GM21786 (cell line): ENCODE data around the gene PLEKHG4.

Source experiments
- ATAC-seq: cut with Tn5 transposase; IDR thresholded peaks from one replicate; pipeline ENCODE4 v1.9.1; 2021; ENCODE audit not compliant: unreplicated experiment

Gene PLEKHG4

GRCh38 chr16:67245674-67246080 lies 33.7 kb upstream of the PLEKHG4 start:
- ATAC-seq = no peak

DNA sequence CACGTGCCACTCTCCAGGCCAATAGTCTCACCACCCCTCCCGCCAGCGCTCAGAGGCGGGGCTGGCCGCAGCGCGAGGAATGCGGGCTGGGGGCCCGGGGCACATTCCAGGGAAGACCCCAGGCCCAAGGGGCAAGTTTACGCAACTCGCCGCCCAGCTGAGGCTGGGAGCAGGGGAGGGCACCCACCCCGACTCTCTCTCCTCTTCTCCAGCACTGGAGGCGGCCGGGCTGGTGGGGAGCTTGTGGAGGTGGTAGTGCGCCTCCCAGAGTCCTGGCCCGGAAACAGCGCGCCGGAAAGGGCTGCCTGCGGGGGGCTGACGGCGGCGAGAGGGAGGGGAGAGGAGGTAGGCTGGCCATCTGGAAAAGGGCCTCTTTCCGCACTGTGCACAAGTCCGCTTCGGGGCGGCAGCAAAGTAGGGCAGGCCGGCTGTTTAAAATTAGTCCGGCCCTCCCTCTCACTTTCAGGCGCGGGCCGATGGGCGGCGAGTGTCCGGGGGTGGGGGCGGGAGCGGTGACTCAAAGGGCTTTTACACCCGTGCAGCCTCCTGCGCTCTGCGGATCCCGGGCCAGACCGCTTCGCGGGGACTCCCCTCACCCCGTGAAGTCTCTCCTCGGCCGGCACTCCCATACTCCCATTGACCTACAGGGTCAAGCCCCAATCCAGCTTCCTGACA lies 33.1 kb upstream of the PLEKHG4 start:
- no peak for ATAC-seq

DNA sequence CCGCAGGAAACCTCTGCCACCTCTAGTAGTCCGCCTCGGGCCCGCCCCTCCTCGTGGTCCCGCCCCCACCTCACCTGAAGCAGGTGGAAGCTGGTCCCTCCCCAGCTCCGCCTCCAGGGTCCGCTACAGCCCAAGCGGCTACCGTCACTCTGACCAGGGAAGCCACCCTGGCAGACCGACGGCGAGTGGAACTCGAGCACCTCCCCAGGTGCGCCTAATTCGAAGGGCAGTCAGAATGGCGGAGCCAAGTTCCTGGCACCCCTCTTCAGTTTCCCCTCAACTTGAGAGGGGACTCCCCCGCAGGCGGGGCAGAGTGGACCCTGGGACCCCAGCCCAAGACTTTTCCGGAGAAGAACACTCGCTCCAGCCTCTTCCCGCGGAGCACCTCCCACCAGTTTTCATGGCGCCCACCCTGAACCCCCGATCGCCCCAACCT lies 32.6 kb upstream of the PLEKHG4 start:
- no peak for ATAC-seq

DNA sequence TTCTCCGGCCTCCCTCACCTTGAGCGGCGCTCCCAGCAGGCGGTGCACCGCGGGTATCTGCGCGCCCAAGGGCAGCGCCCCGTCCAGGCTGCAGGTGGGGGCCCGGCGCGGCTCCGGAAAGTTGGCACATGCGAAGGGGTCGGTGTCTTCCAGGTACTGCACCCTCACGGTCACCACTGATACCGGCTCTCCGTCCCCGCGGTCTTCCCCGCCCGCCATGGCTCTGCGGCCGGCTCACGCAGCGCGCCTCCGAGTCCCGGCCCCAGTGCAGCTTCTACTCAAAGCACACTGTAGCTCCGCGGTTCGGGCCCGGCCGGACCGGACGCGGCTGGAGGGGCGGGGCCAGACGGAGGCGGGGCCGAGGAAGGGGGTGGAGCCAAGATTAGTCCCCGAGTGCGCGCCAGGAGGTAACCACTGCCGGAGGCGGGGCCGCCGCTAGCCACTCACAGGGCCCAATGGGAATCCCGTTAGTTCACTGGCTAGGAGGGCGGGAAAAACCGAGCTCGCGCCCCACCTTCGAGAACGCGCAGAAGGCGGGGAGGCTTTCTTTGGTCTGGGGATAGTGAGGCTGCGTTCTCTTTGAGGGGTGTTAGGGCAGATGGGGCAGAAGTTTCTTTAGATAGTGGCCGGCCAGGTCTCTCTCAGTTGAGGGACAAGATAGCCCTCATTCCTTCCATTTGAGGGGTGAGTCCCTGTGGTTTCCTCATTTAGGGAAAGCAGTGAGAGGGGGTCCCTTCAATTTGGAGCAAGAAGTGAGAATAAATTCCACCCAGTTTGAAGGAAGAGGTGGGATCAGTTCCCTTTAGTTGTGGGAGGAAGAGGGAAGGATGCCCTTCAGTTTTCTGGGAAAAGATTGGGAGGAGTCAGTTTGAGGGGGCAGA lies 31.9 kb upstream of the PLEKHG4 start, which contains the start of gene FHOD1:
Gene FHOD1, minus strand, starts transcription at position 290 of the 881 bp plus-strand sequence. Its CDS starts 71 bp downstream, at position 219.
- ATAC-seq = peak; percentile 35

DNA sequence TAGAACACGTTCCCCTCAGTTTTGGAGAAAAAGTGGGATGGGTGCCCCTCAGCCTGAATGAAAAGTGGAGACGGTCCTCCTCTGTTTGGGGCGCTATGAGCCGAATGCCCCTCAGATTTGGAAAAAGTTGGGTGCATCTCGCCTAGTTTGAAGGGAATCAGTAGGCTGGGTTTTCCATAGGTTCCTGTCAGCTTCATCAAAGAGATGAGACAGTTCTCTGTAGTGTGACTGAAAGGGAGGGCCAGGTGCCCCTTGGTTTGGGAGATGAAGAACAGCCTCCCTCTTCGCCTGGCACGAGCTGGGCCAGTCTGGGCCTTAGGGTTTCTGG lies 31.3 kb upstream of the PLEKHG4 start:
- ATAC-seq = no peak

- no peak for ATAC-seq
Observed at GRCh38 chr16:67248401-67249177, 30.7 kb upstream of the PLEKHG4 start, which contains the start of gene SLC9A5. TSS of gene SLC9A5 (plus strand) at chr16:67248979. CDS start at chr16:67249015, 36 bp downstream.

- no peak for ATAC-seq
Observed at GRCh38 chr16:67249178-67250044, 29.9 kb upstream of the PLEKHG4 start.

DNA sequence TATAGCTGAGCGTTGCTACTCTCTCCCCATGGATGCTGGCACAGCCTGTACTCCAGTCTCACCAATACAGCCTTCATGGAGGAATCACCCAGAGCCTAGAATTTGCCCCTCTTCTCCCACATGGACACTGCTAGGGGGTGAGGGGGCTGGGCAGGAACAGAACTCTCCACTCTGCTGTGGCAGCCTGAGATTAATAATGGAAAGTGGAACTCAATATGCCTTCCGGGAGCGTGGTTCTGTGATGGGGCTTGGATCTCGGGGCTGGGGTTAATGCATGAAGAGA lies 29.3 kb upstream of the PLEKHG4 start:
- ATAC-seq = no peak

DNA sequence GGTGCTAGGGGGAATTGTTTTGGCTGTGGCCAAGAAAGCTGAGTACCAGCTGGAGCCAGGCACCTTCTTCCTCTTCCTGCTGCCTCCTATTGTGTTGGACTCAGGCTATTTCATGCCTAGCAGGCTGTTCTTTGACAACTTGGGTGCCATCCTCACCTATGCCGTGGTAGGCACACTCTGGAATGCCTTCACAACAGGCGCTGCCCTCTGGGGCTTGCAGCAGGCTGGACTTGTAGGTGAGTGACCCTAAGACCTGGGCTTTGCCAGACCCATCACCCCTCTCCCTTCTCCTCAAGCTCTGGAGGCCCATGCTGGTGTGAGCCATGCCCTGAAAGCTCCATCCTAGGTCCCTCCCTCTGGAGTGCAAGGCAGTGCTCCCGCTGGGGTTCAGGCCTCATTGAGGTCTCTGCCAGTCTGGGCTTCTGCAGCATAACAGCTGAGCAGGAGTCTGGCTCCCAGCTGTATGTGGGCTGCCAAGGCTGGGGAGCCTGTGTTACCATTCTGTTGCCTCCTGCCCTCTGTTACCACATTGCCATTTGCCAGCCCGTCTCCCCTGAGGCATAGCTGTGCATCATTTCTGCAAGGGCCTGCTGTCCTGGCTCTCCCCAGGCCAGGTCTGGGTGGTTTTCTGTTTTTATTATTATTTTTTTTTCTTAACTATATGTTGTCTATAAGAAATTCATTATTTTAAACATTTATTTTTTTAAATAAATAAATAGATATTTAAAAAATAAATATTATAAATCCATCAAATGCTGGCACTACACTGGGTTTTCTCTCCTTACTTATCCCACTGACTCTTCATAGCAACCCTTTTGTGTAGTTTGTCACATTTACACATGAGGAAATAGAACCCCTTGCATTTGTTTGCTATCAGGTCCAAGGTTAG lies 26.5 kb upstream of the PLEKHG4 start:
- ATAC-seq = no peak

DNA sequence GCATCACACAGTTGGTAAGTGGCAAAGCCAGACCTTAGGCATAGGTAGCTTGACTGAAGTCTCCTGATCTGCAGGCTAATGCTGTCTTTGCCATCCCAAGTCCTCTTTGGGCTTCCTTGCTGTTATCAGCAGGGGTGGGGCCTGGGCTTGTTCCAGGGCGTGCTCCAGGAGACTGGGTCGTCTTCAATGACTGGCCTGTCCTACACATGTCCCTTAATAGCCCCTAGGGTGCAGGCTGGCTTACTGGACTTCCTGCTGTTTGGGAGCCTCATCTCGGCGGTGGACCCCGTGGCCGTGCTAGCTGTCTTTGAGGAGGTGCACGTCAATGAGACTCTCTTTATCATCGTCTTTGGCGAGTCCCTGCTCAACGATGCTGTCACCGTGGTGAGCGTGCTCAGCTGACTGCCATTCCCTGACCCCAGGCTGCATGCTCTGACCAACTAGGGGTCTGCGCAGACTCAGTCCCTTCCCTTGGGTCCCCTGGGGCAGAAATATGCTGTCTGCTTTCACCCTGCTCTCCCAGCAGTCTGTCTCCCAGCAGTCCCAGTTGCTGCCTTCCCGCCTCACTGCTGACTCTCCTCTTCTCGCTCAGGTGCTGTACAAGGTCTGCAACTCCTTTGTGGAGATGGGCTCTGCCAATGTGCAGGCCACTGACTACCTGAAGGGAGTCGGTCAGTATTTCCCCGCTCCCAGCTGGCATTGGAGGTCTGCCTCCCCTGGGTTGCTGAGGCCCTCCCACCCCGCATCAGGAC lies 24.4 kb upstream of the PLEKHG4 start:
- ATAC-seq = no peak

- ATAC-seq = no peak
Observed at GRCh38 chr16:67255553-67256221, 23.6 kb upstream of the PLEKHG4 start.

GRCh38 chr16:67256701-67257230 lies 22.6 kb upstream of the PLEKHG4 start:
- ATAC-seq = no peak

DNA sequence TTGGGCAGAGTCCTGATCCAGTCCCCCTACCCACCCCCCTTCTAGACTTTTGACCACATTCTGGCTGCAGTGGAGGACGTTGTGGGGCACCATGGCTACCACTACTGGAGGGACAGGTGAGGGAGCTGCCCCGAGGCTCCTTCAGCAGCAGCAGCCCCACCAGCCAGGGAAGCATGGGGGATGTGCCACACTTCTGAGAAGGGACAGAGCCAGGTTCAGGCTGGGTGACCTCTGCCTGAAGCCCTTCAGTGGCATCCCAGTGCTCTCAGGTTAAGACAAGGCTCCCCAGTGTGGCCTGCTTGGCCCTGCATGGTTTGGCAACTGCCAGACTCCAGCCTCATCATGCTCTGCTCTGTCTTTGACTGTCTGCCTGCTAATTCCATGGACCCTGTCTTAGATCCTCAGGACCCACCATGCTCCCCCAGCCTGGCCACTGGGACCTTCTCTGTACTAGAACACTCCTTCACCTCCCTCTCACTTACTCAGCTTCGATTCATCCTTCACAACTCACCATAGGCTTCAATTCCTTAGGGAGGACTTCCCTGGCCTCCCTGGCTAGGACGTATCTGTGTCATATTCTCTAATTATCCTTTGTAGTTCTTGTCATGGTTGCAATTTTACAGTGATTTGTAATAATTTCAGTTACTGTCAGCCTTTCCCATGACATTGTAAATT lies 21.7 kb upstream of the PLEKHG4 start:
- no peak for ATAC-seq

DNA sequence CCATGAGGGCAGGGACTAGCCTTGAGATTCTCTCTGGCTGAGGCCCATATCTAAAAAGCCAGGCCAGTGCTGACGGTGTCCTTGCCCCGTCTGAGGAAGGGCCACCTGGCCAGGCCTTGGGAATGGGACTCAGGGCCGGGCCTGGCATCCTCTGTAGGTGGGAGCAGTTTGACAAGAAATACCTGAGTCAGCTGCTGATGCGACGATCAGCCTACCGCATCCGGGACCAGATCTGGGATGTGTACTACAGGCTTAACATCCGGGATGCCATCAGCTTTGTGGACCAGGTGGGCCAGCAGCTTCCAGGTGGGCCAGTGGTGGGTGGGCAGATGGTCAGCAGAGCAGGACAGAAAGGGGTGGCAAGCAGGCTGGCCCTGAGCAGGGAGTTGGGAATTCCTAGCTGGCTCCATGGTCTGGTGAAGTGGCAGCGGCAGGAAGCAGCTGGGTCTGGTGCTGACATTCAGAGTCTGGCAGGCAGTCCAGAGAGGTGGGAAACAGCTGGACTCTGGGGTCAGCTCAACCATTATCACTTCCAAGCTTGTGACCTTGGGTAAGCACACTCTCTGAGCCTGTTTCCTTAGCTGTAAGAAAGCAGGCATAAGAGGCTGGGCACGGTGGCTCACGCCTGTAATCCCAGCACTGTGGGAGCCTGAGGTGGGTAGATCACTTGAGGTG lies 21.0 kb upstream of the PLEKHG4 start:
- no peak for ATAC-seq

DNA sequence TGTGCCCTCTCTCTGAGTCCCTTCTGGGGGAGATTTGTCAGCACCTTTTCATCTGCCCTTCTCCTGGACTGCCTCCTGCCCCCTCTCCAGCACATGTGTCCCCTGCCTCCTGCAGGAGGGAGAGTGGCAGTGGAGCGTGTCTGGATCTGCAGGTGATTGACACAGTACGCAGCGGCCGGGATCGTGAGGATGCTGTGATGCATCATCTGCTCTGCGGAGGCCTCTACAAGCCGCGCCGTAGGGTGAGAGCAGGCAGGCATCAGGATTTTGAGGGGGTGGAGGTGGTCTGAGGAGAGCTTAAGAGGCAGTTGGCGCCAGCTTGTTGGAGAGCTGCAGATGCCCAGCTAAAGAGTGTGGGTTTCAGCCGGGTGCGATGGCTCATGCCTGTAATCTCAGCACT lies 19.6 kb upstream of the PLEKHG4 start:
- no peak for ATAC-seq

DNA sequence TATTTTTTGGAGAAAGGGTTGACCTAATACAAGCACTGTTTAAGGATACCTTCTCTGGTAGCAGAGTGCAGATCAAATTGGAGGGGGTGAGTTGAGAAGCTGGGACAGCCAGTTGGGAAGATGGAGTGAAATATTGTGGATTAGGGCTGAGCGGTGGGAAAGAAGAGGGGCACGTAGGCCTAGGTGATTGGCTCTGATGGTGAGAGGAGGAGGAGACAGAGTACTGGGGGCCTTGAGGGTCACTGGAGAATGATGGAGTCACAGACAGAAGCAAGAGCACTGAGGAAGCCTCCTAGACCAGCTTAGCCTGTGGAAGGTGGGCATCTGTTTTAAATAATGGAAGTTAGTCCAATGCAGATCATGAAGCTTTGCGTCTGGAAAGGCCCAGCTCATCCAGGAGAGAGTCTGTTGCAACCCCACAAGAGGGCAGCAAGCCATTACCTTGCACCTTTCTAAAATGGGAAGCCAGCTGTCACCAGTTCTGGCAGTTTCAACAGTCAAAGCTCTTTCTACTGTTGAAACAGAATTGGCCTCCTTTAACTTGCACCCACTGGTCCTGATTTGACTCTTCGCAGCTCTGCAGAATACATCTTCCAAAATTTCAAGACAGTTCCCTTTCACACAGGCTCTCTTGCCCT lies 18.8 kb upstream of the PLEKHG4 start:
- ATAC-seq = no peak

DNA sequence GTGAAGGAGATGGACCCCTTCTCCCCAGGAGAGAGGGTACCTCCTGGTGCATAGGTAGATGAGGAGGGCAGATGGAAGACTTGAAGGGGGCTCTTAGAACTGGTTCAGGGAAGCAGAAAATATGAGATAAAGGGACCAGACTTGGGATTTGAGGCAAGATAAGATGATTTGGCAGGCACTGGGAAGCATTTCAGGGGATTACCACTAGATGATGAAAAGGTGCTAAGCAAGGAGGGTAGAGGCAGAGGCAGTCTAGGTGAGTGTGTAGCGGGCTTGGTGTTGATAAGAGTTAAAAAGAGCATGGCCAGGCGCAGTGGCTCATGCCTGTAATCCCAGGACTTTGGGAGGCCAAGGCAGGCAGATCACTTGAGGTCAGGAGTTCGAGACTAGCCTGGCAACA lies 16.1 kb upstream of the PLEKHG4 start:
- ATAC-seq = no peak
